CD4-positive, alpha-beta T cell treated with Interleukin-2 at 100 ng/mL for 4 hours (primary cell): Measurements from ENCODE around the gene HHIPL1.
"Not testable (repeated sequence)": the region's sequence is repeated elsewhere in the genome, so short reads cannot be mapped to it uniquely, and the experiment has no call there.

Experiments
- DNase-seq: peaks from one replicate; pipeline ENCODE4 v3.0.0-alpha.2; 2020; ENCODE audit warnings: low spot score

Gene HHIPL1

GRCh38 chr14:99635116-99635515 is 9.8 kb upstream of the HHIPL1 start:
- no peak for DNase-seq

GRCh38 chr14:99636487-99636886 is 8.4 kb upstream of the HHIPL1 start:
- no peak for DNase-seq

GRCh38 chr14:99637624-99638023 is 7.3 kb upstream of the HHIPL1 start:
- no peak for DNase-seq

GRCh38 chr14:99642771-99643170 is 2.2 kb upstream of the HHIPL1 start:
- not testable (repeated sequence) for DNase-seq

GRCh38 chr14:99643343-99643742 is 1.6 kb upstream of the HHIPL1 start:
- no peak for DNase-seq

GRCh38 chr14:99644035-99644587 is 818 bp upstream of the HHIPL1 start:
- no peak for DNase-seq

GRCh38 chr14:99645545-99646505 is 896 bp downstream of the HHIPL1 start:
- DNase-seq = no peak

- DNase-seq = no peak
These were observed 2.5 kb downstream of the HHIPL1 start for GRCh38 chr14:99647411-99647810.

- DNase-seq = no peak
These were observed 3.3 kb downstream of the HHIPL1 start for GRCh38 chr14:99648027-99648784.

- DNase-seq = no peak
These were observed 4.3 kb downstream of the HHIPL1 start for GRCh38 chr14:99649219-99649618.

- no peak for DNase-seq
These were observed 4.7 kb downstream of the HHIPL1 start for GRCh38 chr14:99649643-99650042.

- DNase-seq = no peak
These were observed 5.3 kb downstream of the HHIPL1 start for GRCh38 chr14:99650189-99650588.

- no peak for DNase-seq
These were observed 7.2 kb downstream of the HHIPL1 start for GRCh38 chr14:99651953-99652746.

- no peak for DNase-seq
These were observed 9.5 kb downstream of the HHIPL1 start for GRCh38 chr14:99654235-99654985.

- DNase-seq = no peak
These were observed 10.6 kb downstream of the HHIPL1 start for GRCh38 chr14:99655521-99655920.

GRCh38 chr14:99656171-99656570 is 11.2 kb downstream of the HHIPL1 start:
- no peak for DNase-seq

- DNase-seq = no peak
These were observed 12.8 kb downstream of the HHIPL1 start for GRCh38 chr14:99657645-99658155.

- no peak for DNase-seq
These were observed 13.4 kb downstream of the HHIPL1 start for GRCh38 chr14:99658218-99658845.

GRCh38 chr14:99659333-99659741 is 14.4 kb downstream of the HHIPL1 start:
- no peak for DNase-seq

GRCh38 chr14:99660006-99660566 is 15.2 kb downstream of the HHIPL1 start:
- no peak for DNase-seq
